Fibroblast of skin of right biceps (primary cell): ENCODE results near the gene IFTAP.
"Not testable (repeated sequence)": the region's sequence is repeated elsewhere in the genome, so short reads cannot be mapped to it uniquely, and the experiment has no call there.

Source experiments
- DNase-seq: peaks from one replicate; pipeline ENCODE4 v3.0.0-alpha.2; 2013

Gene IFTAP

GRCh38 chr11:36594316-36594989, at the start of gene IFTAP:
Gene IFTAP, plus strand, starts transcription at chr11:36594502. Its CDS starts 15,602 bp downstream, at chr11:36610104.
- peak; percentile 91 for DNase-seq

- DNase-seq = no peak
Measured at GRCh38 chr11:36550385-36551115, 43.8 kb upstream of the IFTAP start.

- not testable (repeated sequence) for DNase-seq
Measured at GRCh38 chr11:36557390-36557789, 36.9 kb upstream of the IFTAP start.

GRCh38 chr11:36557991-36558390, 36.3 kb upstream of the IFTAP start:
- DNase-seq = no peak

GRCh38 chr11:36558571-36559413, 35.5 kb upstream of the IFTAP start:
- no peak for DNase-seq

- DNase-seq = peak; percentile 59
Measured at GRCh38 chr11:36564376-36565030, 29.8 kb upstream of the IFTAP start.

GRCh38 chr11:36565031-36565610, 29.2 kb upstream of the IFTAP start:
- no peak for DNase-seq

GRCh38 chr11:36566407-36567053, 27.8 kb upstream of the IFTAP start:
- no peak for DNase-seq

- no peak for DNase-seq
Measured at GRCh38 chr11:36567694-36568093, 26.6 kb upstream of the IFTAP start, which contains the start of gene RAG1. Gene RAG1, plus strand, starts transcription at chr11:36568007. Its CDS starts 5,298 bp downstream, at chr11:36573305.

- no peak for DNase-seq
Measured at GRCh38 chr11:36569095-36569494, 25.2 kb upstream of the IFTAP start.

- DNase-seq = no peak
Measured at GRCh38 chr11:36574486-36574885, 19.8 kb upstream of the IFTAP start.

- DNase-seq = no peak
Measured at GRCh38 chr11:36577373-36577772, 16.9 kb upstream of the IFTAP start.

- DNase-seq = peak; percentile 79
Measured at GRCh38 chr11:36577859-36578258, 16.4 kb upstream of the IFTAP start.

- DNase-seq = peak; percentile 11
Measured at GRCh38 chr11:36578458-36578857, 15.8 kb upstream of the IFTAP start.

- DNase-seq = no peak
Measured at GRCh38 chr11:36581536-36581935, 12.8 kb upstream of the IFTAP start.

- DNase-seq = no peak
Measured at GRCh38 chr11:36583667-36584066, 10.6 kb upstream of the IFTAP start.

- DNase-seq = no peak
Measured at GRCh38 chr11:36586543-36586942, 7.8 kb upstream of the IFTAP start.

GRCh38 chr11:36588099-36588498, 6.2 kb upstream of the IFTAP start:
- DNase-seq = peak; percentile 40

GRCh38 chr11:36590513-36590912, 3.8 kb upstream of the IFTAP start:
- DNase-seq = no peak

- no peak for DNase-seq
Measured at GRCh38 chr11:36591433-36591832, 2.9 kb upstream of the IFTAP start.

GRCh38 chr11:36596880-36597279, 2.6 kb downstream of the IFTAP start:
- no peak for DNase-seq

GRCh38 chr11:36598051-36598450, 3.7 kb downstream of the IFTAP start, which contains the start of gene RAG2:
Gene RAG2, minus strand, starts transcription at chr11:36598236. Its CDS starts 4,068 bp downstream, at chr11:36594168.
- no peak for DNase-seq
